Activated CD4-positive, alpha-beta T cell treated with anti-CD3 and anti-CD28 coated beads for 24 hours (primary cell): ENCODE results near the gene LRRC72.

ENCODE experiments used
- DNase-seq, 2 donors: peaks; one replicate each; pipeline ENCODE4 v3.0.0-alpha.2; 2020; ENCODE audit warnings: low read depth in 2 of 2

Gene LRRC72

DNA sequence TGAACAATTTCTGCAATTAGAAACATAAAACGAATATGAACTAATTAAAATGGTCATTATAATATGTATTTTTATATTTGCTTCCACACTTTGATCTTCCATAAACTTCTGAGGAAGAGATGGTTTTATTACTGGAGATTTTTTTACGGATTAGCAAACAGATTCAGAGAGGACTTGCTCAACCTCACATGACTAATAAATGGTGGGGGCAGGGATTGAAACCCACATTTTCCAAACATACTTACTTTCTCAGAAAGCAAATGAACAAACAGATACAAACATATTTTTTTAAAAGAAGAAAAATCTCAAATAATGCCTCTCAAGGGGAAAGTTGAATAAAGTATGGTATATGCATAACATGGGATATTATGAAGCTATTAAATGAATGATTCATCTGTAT lies 100.6 kb downstream of the LRRC72 start:
- no peak for DNase-seq

DNA sequence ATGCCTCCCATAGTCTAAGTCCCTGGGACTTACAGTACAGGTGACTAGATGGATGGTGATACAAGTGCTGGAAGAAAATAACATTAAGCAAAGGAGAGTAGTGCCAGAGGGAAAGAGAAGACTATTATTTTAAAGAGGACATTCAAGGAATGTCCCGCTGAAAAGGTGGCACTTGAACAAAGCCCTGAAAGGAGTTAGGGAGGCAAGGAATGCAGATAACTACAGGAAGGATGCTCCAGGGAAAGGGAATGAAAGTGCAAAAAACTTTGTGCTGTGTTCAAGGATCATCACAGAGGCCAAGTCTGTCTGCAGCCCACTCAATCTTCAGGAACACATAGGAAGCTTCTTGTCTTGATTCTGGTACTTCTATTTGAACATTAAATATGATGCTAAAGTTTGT lies 104.0 kb downstream of the LRRC72 start:
- DNase-seq = no peak
